GM18861 (cell line): ENCODE results near the gene FANCC.
A peak's percentile ranks its signal among the peaks of the same experiment; 100 is the strongest.
"Not testable (repeated sequence)": the region's sequence is repeated elsewhere in the genome, so short reads cannot be mapped to it uniquely, and the experiment has no call there.

ENCODE experiments used
- ATAC-seq: cut with Tn5 transposase; IDR thresholded peaks from one replicate; pipeline ENCODE4 v1.9.1; 2021; ENCODE audit not compliant: unreplicated experiment

The FANCC gene

DNA sequence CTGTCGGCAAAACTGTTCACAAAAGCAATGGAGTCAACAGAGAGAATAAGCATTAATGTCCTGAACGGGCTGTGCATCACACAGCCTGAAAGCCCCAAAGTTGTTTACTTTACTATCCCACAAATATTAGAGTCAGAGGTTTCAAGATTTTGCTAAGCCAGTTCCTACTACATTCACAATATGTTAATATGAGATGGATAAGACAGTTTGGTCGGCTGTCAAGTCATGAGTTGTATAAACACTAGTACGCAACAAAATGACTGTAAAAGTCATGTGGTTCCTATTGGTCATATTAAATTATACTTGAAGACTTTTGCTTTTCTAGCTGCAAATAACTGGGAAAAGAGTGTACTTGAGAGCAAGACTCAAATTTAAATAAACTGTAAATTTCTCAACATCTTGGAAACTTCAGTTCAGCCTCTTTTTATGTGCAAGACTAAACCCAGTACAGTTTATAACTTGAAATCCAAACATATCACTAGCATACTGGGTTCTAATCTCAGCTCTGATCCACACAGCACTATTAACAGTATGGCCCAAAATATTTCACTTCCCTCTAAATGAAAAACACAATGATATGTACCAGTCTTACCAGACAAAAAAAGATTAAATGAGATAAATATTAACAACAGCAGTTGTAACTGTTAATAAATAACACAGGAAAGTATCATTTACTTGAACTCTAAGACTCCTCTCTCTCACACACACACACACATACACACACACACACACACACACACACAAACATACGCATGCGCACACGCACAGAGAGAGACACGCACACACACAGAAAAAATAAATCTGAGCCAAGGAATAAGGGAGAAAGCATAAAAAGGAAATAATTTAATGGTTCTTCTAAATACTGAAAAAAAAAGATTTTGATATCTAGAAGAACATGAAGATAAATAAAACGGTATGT, 33.1 kb downstream of the FANCC start:
- no peak for ATAC-seq

DNA sequence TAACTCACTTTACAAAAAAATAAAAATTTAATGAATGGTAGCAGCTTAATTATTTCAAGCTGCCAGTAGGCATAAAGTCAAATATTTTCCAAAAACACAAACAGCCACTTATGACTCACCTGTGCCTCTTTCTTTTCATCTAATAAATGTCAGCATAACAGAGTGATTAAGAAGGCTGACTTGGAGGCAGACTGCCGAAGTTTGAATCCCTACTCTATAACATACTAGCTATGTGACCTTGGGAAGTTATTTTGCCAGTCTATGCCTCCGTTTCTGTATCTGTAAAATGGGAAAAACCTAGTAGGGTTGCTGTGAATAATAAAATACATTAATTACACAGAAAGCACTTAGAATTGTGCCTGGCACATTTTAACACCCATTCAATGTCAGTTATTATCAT, 33.8 kb downstream of the FANCC start:
- no peak for ATAC-seq

DNA sequence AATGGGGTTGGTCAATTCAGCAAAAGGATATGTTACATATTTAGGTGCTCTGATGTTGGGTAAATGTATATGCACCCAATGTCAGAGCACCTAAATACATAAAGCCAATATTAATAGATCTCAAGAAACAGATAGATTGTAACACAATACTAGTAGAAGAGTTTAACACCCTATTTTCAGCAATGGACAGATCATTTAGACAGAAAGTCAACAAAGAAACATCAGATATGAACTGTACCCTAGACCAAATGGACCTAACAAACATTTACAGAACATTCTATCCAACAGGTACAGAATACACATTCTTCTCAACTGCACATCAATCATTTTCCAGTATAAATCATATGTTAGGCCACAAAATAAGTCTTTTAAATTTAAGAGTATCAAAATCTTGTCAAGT, 35.2 kb downstream of the FANCC start:
- no peak for ATAC-seq

DNA sequence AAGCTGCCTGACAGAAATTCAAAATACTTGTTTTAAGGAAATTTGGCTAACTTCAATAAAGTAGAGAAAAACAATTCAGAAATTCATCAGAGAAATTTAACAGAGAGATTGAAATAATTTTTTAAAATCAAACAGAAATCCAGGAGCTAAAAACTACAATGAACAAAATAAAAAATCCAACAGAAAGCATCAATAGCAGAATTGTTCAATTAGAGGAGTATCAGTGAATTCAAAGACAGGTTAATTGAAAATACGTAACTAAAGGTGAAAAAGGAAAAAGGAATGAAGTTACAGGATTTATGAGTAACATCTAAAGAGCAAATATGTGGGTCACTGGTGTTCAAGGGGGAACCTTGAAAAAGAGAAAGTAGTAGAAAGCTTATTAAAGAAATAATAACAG, 36.8 kb downstream of the FANCC start:
- ATAC-seq: no peak

DNA sequence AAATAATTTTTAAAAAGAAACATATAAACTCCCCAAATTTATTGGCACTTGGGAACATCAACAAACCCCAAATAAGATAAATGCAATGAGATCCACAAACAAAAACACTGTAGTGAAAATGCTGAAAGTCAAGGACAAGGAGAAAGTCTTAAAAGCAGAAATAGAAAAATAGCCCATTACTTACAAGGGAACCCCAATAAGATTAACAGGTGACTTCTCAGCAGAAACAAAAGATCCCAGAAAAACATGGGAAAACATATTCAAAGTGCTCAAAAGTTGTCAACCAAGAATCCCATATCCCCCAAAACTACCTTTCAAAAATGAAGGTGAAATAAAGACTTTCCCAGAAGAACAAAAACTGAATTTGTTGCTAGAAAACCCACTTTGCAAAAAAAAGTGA, 40.0 kb downstream of the FANCC start:
- no peak for ATAC-seq

DNA sequence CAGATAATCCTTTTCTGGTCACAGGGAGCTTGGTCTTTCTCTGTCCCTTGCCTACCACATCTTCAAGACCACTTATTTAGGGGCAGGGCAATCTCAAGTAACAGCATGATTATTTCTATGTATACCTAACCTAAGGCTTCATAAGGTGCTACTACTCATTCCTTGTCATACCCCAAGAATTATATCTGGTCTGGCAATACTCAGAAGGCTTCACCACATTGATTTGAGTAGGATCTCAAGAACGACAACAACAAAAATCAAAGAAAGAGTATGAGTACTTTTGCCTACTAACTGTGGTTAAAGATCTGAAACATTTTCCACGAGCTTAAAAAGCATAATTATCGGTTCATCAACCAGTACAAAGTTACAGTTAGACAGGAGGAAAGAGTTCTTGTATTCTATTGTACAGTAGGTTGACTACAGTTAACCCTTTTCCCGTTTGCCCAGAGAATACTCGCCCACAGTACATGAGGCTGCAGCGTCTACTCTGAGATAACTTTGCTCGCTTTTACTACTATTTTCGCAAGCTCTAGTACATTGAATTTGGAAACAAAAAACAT, 41.0 kb downstream of the FANCC start:
- ATAC-seq: no peak

DNA sequence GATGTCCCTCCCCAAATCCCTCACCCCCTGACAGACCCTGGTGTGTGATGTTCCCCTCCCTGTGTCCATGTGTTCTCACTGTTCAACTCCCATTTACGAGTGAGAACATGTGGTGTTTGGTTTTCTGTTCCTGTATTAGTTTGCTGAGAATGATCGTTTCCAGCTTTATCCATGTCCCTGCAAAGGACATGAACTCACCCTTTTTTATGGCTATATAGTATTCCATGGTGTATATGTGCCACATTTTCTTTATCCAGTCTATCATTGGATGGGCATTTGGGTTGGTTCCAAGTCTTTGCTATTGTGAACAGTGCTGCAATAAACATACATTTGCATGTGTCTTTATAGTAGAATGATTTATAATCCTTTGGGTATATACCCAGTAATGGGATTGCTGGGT, 43.3 kb downstream of the FANCC start:
- ATAC-seq: not testable (repeated sequence)

DNA sequence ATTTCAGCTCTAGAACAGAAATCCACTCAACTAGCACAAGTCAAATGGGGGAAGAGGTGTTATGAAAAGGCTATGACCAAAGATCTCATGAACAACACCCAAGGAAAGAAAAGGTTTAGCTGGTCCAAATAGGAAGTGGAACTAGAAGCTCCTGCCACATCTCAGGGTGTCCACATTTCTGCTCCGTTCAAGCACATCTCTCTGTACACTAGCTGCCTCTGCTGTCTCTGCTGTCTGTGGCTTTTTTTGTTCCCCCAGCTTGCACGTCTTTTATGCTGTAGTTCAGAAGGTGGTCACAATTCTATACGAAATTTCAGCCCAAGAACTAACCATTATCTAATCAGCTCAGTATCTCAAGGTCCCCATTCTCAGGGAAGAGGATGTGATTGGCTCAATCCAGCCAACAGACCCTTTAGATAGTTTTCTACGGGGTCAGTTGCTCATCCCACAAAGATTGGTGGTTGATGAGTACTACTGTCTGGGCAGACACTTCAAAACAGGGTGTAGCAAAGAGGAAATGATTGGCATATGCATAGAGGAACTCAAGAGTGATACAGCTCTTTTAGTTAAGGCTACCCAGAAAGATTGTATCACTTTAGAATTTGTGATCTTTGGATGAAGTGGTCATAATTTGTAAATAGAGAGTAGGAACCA, 44.0 kb downstream of the FANCC start:
- ATAC-seq: no peak

DNA sequence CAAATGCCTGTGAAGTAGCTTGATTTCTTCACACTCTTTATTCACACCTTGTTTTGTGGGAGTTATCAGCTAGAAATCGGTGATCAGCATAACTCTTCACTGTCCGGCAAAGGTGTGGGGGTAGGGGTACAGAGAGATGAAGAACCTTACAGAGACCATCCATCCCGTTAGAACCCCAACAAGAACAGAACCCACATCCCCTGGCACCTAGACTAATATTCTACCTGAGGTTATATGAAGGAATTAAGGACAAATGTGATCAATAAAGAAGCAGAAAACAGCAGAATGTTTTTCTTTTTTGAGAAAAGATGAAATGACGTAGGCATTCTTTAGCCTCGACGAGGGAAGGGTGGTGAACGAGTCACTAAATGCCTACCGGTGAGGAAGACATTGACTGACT, 44.7 kb downstream of the FANCC start:
- no peak for ATAC-seq

DNA sequence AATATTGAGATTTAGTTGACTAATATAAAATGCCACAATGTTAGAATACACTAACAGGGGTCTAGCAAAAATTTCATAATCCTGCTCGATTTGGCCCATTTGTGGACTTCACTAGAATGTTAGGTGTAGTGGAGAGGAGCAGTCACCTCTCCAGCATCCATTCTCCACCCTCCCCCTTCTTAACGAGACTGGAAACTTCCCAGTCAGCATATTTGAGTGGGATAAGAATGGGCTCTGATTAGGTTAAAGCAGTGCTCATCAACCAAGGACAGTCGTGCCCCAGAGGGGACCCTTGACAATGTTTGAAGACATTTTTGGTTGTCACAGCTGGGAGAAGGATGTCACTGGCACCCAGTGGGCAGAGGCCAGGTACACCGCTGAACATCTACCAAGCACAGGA, 46.7 kb downstream of the FANCC start:
- no peak for ATAC-seq

DNA sequence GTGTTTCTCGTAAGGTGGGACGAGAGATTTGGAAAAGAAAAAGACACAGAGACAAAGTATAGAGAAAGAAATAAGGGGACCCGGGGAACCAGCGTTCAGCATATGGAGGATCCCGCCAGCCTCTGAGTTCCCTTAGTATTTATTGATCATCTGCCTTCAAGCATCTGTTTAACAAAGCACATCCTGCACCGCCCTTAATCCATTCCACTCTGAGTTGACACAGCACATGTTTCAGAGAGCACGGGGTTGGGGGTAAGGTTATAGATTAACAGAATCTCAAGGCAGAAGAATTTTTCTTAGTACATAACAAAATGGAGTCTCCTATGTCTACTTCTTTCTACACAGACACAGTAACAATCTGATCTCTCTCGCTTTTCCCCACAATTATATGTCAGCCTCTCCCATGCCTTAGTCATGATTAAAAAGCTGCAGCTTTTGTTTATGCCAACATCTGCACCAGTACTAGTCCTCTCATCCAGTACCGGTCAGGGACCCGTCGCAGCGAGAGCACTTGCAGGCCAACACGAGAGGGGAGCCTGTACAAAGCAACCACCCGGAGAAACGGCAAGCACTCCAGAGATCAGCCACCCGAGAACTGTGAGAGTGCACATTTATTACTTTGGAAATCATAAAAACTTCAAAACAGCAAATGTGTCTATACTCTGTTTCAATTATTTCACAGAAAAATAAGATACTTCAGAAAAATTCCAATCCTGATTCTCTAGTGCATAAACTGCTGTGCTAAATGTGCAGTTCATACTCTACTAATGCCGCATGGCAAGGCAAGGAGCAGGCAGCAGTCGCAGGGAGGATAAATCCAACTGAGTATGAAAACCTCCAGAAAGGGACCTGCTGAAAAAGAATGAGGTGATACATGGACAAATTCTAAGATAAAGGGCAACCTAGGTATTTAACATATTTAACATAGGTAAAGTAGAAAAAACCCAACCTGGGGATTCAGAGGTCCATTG, 47.4 kb downstream of the FANCC start:
- not testable (repeated sequence) for ATAC-seq

DNA sequence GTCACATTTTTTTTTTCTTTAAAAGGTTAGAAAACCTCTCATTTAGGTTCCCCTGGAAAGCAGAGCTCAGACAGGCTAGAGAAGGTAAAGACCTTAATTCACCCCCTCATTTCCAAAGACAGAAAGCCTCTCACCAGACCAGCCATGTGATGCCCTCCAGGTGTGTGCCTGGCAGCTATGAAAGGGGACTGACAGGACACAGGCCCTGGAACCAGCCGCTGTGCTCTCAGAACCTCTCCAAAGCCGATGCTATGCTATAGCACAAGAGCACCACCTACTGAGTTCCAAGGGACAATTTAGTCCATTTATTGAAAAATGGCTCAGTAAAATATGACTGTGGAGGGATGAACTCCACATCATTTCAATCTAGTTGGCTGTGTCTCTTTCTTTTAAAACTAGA, 48.8 kb downstream of the FANCC start:
- no peak for ATAC-seq

DNA sequence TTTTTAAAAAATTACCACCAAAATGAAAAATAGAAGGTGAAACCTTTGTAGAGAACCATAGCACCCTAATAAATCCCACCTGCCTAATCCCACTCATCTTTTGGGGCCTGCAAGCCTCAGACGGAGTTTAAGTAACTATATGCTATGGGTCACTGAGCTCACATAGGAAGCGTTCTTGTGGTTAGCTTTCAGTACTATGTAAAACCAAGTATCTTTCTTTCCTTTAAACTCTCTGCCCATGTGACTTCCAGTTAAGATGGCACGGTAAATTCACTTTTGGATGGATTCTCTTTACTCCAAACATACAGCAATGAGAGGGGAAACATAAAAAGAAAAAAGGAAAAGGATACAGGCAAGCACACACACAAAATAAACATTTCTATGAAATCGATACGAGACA, 50.9 kb downstream of the FANCC start:
- ATAC-seq: peak; percentile 87

DNA sequence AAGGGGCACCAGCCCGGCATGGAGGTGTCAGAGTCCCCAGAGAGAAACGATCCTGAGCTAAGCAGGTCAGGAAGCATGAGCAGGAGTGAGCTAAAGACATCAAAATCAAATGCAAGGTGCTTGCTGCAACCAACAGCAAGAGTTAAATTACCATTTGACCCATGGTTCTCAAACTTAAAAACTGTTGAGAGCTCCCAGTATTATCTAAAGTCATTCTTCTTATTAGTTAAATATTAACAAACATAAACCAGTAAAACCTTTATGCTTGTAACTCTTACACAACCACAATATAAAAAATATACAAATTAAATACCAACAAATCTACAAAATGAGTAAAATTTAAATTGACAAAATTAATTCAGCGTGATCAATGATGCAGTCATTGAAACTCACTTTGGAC, 51.5 kb downstream of the FANCC start:
- ATAC-seq: no peak

DNA sequence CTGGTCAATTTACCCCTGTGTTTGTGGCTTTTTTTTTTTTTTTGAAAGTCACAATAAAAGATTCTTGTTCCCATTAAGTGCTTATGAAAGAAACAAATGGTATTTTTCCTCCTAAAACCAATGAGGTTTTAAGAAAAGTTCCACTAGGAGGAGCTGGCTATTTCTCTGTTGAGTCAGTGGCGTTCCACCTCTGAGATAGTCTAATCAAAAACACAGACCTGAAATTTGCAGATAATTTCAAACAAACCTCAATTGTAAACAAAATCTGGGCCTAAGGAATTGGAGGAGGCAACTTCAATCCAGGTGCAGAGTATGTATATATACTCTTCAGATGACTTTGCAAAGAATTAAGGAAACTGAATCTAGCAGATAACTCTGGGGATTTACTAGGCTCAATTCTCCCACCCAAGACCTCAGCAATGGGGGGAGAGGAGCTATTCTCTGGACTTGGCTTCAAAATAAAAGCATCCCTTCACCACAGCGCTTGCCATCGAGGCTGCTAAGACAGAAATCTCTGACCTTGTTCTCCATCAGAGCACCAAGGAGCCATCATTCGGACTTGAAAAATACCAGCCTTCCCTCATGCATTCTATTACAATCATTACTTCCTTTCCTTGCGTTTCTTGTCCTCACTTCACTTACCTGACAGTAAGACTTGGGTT, 52.4 kb downstream of the FANCC start:
- ATAC-seq: no peak

DNA sequence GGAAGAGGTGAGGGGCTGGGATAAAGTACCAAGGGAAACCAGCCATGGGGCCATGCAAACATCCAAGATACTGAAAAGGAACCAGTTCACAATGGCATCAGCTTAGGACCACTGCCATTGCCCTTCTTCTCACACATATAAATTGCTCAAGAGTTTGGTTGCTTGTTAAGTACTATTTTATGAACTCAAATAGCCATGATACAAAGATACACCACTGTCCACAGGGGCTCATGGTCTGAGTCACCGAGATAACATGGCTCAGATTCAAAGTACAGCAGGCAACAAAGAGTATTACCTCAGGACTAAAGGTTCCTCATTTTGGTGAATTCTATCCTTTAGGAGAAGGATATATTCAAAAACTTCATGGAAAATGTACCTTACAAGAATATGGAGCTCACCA, 55.6 kb downstream of the FANCC start:
- no peak for ATAC-seq

DNA sequence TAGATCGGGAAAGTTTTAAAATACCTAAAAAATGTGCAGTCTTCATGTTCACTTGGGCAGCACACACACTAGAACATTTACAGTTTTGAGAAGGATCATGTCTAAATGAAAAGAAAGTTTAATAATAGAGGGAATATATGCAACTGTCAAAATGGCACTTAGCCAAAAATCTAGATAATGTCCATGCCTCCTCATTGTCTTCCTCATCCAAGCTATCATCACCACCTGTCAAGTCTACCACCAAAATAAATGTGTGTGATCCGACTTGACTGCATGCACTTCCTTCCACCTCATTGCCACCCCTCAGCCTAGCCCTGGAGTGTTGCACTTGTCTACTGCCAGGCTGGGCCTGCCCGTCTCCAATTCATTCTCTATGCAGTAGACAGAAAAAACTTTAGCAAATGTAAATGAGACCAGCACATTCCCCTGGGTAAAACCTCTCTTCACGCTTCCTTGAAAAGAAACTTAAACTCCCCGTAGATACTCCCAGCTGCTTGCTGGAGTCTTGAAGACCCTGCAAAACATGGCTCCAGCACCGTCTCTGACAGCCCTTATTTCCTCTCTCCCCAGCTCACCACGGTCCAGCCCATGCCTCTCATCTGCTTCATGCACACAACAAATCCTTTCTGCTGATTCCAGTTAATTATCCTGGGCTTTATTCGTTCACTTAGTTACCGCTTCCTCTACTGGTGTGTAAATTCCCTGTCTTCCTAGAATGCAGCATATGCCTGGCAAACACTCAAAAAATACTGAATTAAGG, 66.9 kb downstream of the FANCC start:
- ATAC-seq: no peak

DNA sequence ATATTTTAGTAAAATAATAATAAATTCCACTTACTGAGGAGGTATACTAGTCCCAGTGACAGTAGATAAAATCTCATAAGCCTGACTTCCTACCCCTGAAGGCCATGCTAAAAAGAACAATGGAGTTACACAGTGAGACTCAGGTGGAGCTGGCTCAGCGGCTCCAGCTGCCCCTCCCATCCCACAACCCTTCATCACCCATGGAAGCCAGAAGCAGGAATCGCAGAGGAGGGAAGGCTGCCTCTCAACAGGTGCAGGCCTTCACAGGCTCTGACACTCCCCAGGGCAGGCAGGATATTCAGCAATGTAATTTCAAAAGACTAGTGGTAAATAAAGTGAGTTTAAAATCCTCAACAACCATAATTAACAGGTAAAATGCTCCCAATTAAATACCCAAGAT, 67.5 kb downstream of the FANCC start:
- no peak for ATAC-seq

DNA sequence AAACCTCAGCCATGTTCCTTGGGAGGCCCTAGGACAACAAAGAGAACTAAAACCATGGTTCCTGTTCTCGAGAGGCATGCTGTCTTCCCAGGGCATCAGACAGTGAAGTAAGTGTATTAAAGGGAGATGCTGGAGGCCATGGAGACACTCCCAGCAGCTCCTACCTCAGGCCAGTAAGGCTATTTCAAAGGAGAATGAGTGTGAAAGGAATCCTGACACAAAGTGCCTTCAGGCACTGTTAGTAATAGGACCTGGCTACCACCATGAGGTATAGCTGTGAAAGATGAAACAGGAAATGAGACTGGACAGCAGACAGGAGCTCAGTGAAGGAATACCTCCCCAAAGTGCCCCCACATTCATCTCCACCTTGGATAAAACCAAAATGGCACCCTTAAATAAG, 71.0 kb downstream of the FANCC start:
- no peak for ATAC-seq

DNA sequence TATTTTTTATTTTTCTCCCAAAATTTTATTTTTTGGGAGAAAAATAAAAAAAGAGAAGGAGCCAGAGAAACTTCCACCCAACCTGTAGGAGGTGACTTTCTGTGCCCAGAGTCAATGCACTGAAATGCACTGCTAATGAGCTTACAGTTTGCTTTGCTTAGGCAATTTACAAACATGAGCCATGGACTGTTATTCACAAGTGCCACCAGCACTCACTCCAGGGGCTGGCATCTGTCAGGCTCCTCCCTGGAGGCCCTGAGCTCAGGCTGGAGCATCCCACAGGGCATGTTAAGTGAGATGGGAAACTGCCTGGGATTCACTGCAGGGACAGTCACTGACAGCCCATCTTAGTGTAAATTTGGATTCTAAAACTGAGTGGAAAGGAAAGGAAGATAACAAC, 74.9 kb downstream of the FANCC start:
- ATAC-seq: no peak
